Measurements from ENCODE around the gene APOBR.
"Not testable (repeated sequence)": the region's sequence is repeated elsewhere in the genome, so short reads cannot be mapped to it uniquely, and the experiment has no call there.

Gene APOBR

GRCh38 chr16:28527100-28527785, 32.8 kb downstream of the APOBR start:
- H3K4me3 ChIP-seq; DNase-seq (ENCODE audit: low spot score in 2 of 2); in situ Hi-C loops (cut with MboI; ENCODE audit: low sequenced_read_pairs); H3K9me3 ChIP-seq; H3K4me1 ChIP-seq; H3K27me3 ChIP-seq (ENCODE audit: low read depth); H3K36me3 ChIP-seq (replicated peaks): not testable (repeated sequence)

- H3K4me3 ChIP-seq: no peak overlapping the region
- H3K27me3 ChIP-seq (ENCODE audit: low read depth): no peaks in the 10 kb centered on the region
- no peaks in the 10 kb centered on the region for H3K36me3 ChIP-seq (replicated peaks)
- H3K9me3 ChIP-seq: no peaks in the 10 kb centered on the region
- in situ Hi-C loops (cut with MboI; ENCODE audit: low sequenced_read_pairs): no loop called here
- H3K4me1 ChIP-seq: no peaks in the 10 kb centered on the region; the same call in 1 of the 2 replicates
- DNase-seq (ENCODE audit: low spot score in 2 of 2): no peak
Observed at GRCh38 chr16:28527985-28528384, 33.5 kb downstream of the APOBR start.

- H3K4me1 ChIP-seq: no peaks in the 10 kb centered on the region; the same call in 1 of the 2 replicates
- H3K36me3 ChIP-seq (replicated peaks): no peaks in the 10 kb centered on the region
- DNase-seq (ENCODE audit: low spot score in 2 of 2): peak in 1 of 2 experiments; percentile 36
- in situ Hi-C loops (cut with MboI; ENCODE audit: low sequenced_read_pairs): no loop called here
- no peaks in the 10 kb centered on the region for H3K27me3 ChIP-seq (ENCODE audit: low read depth)
- H3K9me3 ChIP-seq: no peaks in the 10 kb centered on the region
- no peak overlapping the region for H3K4me3 ChIP-seq
Observed at GRCh38 chr16:28528463-28528867, 34.0 kb downstream of the APOBR start.

- no peaks in the 10 kb centered on the region for H3K36me3 ChIP-seq (replicated peaks)
- DNase-seq (ENCODE audit: low spot score in 2 of 2): no peak
- in situ Hi-C loops (cut with MboI; ENCODE audit: low sequenced_read_pairs): no loop called here
- H3K4me3 ChIP-seq: no peak overlapping the region
- H3K9me3 ChIP-seq: no peaks in the 10 kb centered on the region
- H3K27me3 ChIP-seq (ENCODE audit: low read depth): no peaks in the 10 kb centered on the region
- no peaks in the 10 kb centered on the region; the same call in 1 of the 2 replicates for H3K4me1 ChIP-seq
Observed at GRCh38 chr16:28529124-28529523, 34.7 kb downstream of the APOBR start.

- Histone ChIP-seq H3K27me3 (ENCODE audit: low read depth) (no peaks in the 10 kb centered on the region), H3K4me1 (no peaks in the 10 kb centered on the region; the same call in 1 of the 2 replicates), H3K36me3 (replicated peaks) (no peaks in the 10 kb centered on the region), H3K4me3 (no peak overlapping the region), H3K9me3 (no peaks in the 10 kb centered on the region)
- peak in 1 of 2 experiments; percentile 59 for DNase-seq (ENCODE audit: low spot score in 2 of 2)
- in situ Hi-C loops (cut with MboI; ENCODE audit: low sequenced_read_pairs): no loop called here
Observed at GRCh38 chr16:28531777-28532744, 37.6 kb downstream of the APOBR start.

GRCh38 chr16:28532940-28533647, 38.7 kb downstream of the APOBR start:
- DNase-seq (ENCODE audit: low spot score in 2 of 2): no peak
- in situ Hi-C loops (cut with MboI; ENCODE audit: low sequenced_read_pairs): no loop called here
- no peaks in the 10 kb centered on the region; the same call in 1 of the 2 replicates for H3K4me1 ChIP-seq
- no peak overlapping the region for H3K4me3 ChIP-seq
- no peaks in the 10 kb centered on the region for H3K36me3 ChIP-seq (replicated peaks)
- no peaks in the 10 kb centered on the region for H3K27me3 ChIP-seq (ENCODE audit: low read depth)
- no peaks in the 10 kb centered on the region for H3K9me3 ChIP-seq

GRCh38 chr16:28534542-28535373, 40.3 kb downstream of the APOBR start:
- no peaks in the 10 kb centered on the region for H3K9me3 ChIP-seq
- H3K4me3 ChIP-seq: no peak overlapping the region
- no peaks in the 10 kb centered on the region for H3K4me1 ChIP-seq
- no peaks in the 10 kb centered on the region for H3K36me3 ChIP-seq (replicated peaks)
- no peaks in the 10 kb centered on the region for H3K27me3 ChIP-seq (ENCODE audit: low read depth)
- DNase-seq (ENCODE audit: low spot score in 2 of 2): no peak
- in situ Hi-C loops (cut with MboI; ENCODE audit: low sequenced_read_pairs): no loop called here

- DNase-seq (ENCODE audit: low spot score in 2 of 2): no peak
- in situ Hi-C loops (cut with MboI; ENCODE audit: low sequenced_read_pairs): no loop called here
- Histone ChIP-seq H3K36me3 (replicated peaks) (no peaks in the 10 kb centered on the region), H3K27me3 (ENCODE audit: low read depth) (no peaks in the 10 kb centered on the region), H3K4me1 (no peaks in the 10 kb centered on the region), H3K4me3 (no peak overlapping the region), H3K9me3 (no peaks in the 10 kb centered on the region)
Observed at GRCh38 chr16:28537076-28537475, 42.6 kb downstream of the APOBR start.

GRCh38 chr16:28537964-28538732, 43.7 kb downstream of the APOBR start:
- no peaks in the 10 kb centered on the region for H3K9me3 ChIP-seq
- H3K4me3 ChIP-seq: no peak overlapping the region
- H3K27me3 ChIP-seq (ENCODE audit: low read depth): no peaks in the 10 kb centered on the region
- no peaks in the 10 kb centered on the region for H3K4me1 ChIP-seq
- no peaks in the 10 kb centered on the region for H3K36me3 ChIP-seq (replicated peaks)
- in situ Hi-C loops (cut with MboI; ENCODE audit: low sequenced_read_pairs): no loop called here
- no peak for DNase-seq (ENCODE audit: low spot score in 2 of 2)

GRCh38 chr16:28538733-28539596, 44.5 kb downstream of the APOBR start, which contains the start of gene NUPR1:
Gene NUPR1 (minus strand): TSS chr16:28538974. CDS start chr16:28538907, 67 bp downstream.
- no peaks in the 10 kb centered on the region for H3K9me3 ChIP-seq
- H3K4me1 ChIP-seq: no peaks in the 10 kb centered on the region
- H3K36me3 ChIP-seq (replicated peaks): no peaks in the 10 kb centered on the region
- in situ Hi-C loops (cut with MboI; ENCODE audit: low sequenced_read_pairs): no loop called here
- peak in 1 of 2 experiments; percentile 42 for DNase-seq (ENCODE audit: low spot score in 2 of 2)
- no peak within 1 kb of the TSS for H3K4me3 ChIP-seq
- no peaks in the 10 kb centered on the region for H3K27me3 ChIP-seq (ENCODE audit: low read depth)

GRCh38 chr16:28540346-28540745, 45.9 kb downstream of the APOBR start:
- Histone ChIP-seq H3K4me3 (no peak overlapping the region), H3K27me3 (ENCODE audit: low read depth) (no peaks in the 10 kb centered on the region), H3K4me1 (no peaks in the 10 kb centered on the region), H3K9me3 (no peaks in the 10 kb centered on the region), H3K36me3 (replicated peaks) (no peaks in the 10 kb centered on the region)
- no peak for DNase-seq (ENCODE audit: low spot score in 2 of 2)
- in situ Hi-C loops (cut with MboI; ENCODE audit: low sequenced_read_pairs): no loop called here

GRCh38 chr16:28542646-28543045, 48.2 kb downstream of the APOBR start:
- H3K4me3 ChIP-seq: no peak overlapping the region
- in situ Hi-C loops (cut with MboI; ENCODE audit: low sequenced_read_pairs): no loop called here
- no peaks in the 10 kb centered on the region for H3K36me3 ChIP-seq (replicated peaks)
- no peaks in the 10 kb centered on the region for H3K9me3 ChIP-seq
- no peak for DNase-seq (ENCODE audit: low spot score in 2 of 2)
- H3K27me3 ChIP-seq (ENCODE audit: low read depth): no peaks in the 10 kb centered on the region
- no peaks in the 10 kb centered on the region for H3K4me1 ChIP-seq
